ENCODE results near the gene STOM.

GRCh38 chr9:121319383-121319780, 50.7 kb downstream of the STOM start:
- TF ChIP-seq, protein P1, sequence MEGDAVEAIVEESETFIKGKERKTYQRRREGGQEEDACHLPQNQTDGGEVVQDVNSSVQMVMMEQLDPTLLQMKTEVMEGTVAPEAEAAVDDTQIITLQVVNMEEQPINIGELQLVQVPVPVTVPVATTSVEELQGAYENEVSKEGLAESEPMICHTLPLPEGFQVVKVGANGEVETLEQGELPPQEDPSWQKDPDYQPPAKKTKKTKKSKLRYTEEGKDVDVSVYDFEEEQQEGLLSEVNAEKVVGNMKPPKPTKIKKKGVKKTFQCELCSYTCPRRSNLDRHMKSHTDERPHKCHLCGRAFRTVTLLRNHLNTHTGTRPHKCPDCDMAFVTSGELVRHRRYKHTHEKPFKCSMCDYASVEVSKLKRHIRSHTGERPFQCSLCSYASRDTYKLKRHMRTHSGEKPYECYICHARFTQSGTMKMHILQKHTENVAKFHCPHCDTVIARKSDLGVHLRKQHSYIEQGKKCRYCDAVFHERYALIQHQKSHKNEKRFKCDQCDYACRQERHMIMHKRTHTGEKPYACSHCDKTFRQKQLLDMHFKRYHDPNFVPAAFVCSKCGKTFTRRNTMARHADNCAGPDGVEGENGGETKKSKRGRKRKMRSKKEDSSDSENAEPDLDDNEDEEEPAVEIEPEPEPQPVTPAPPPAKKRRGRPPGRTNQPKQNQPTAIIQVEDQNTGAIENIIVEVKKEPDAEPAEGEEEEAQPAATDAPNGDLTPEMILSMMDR (IDR thresholded peaks at IDR 0.05; ENCODE audit: low read length): no peak
- TF ChIP-seq EZH2phosphoT487 (IDR thresholded peaks at IDR 0.05; ENCODE audit: low read length) (no peak), EZH2 (optimal IDR thresholded peaks at IDR 0.05; ENCODE audit: low read depth, low read length) (no peak)

Data from MM.1S (cell line).